HG03575 (cell line): ENCODE results near the gene LRRC15.

Experiments used
- ATAC-seq: cut with Tn5 transposase; IDR thresholded peaks from one replicate; pipeline ENCODE4 v1.9.1; 2021; ENCODE audit not compliant: unreplicated experiment, insufficient number of reproducible peaks, low FRiP score; ENCODE audit errors: extremely low read depth

LRRC15 gene

GRCh38 chr3:194387276-194387675, 17.7 kb upstream of the LRRC15 start:
- no peak for ATAC-seq

- no peak for ATAC-seq
Measured at GRCh38 chr3:194386648-194387047, 17.1 kb upstream of the LRRC15 start.

- ATAC-seq, result no peak
Measured at GRCh38 chr3:194386066-194386465, 16.5 kb upstream of the LRRC15 start.

- ATAC-seq, result no peak
Measured at GRCh38 chr3:194384569-194385001, 15.0 kb upstream of the LRRC15 start.

GRCh38 chr3:194384156-194384555, 14.6 kb upstream of the LRRC15 start:
- ATAC-seq, result no peak

GRCh38 chr3:194383276-194383940, 13.9 kb upstream of the LRRC15 start:
- ATAC-seq, result no peak

- no peak for ATAC-seq
Measured at GRCh38 chr3:194382892-194383223, 13.3 kb upstream of the LRRC15 start.

GRCh38 chr3:194382196-194382891, 12.8 kb upstream of the LRRC15 start:
- ATAC-seq, result no peak

- ATAC-seq, result no peak
Measured at GRCh38 chr3:194381460-194381875, 11.9 kb upstream of the LRRC15 start.

- no peak for ATAC-seq
Measured at GRCh38 chr3:194380326-194380725, 10.8 kb upstream of the LRRC15 start.

- no peak for ATAC-seq
Measured at GRCh38 chr3:194379651-194380050, 10.1 kb upstream of the LRRC15 start.

- no peak for ATAC-seq
Measured at GRCh38 chr3:194379231-194379630, 9.7 kb upstream of the LRRC15 start.

GRCh38 chr3:194377708-194378107, 8.2 kb upstream of the LRRC15 start:
- ATAC-seq, result no peak

- no peak for ATAC-seq
Measured at GRCh38 chr3:194376241-194376560, 6.7 kb upstream of the LRRC15 start.

- no peak for ATAC-seq
Measured at GRCh38 chr3:194375473-194376240, 6.1 kb upstream of the LRRC15 start.

GRCh38 chr3:194374935-194375334, 5.4 kb upstream of the LRRC15 start:
- no peak for ATAC-seq

- no peak for ATAC-seq
Measured at GRCh38 chr3:194373899-194374298, 4.4 kb upstream of the LRRC15 start.

GRCh38 chr3:194373028-194373427, 3.5 kb upstream of the LRRC15 start:
- ATAC-seq, result no peak

GRCh38 chr3:194370753-194371152, 1.2 kb upstream of the LRRC15 start:
- ATAC-seq, result no peak

- ATAC-seq, result no peak
Measured at GRCh38 chr3:194368918-194369317, 625 bp downstream of the LRRC15 start.
